H54 (cell line): ENCODE data around the gene SYTL4.

Experiments
- DNase-seq: peaks from one replicate; pipeline ENCODE4 v3.0.0; 2011; ENCODE audit warnings: low spot score, mixed read lengths; ENCODE audit not compliant: insufficient read length
- FAIRE-seq: peaks from 3 replicates; lab custom pipeline; 2011; peaks lifted over from hg19 to GRCh38; lab: Jason Lieb, UNC
- POLR2A ChIP-seq: IDR thresholded peaks from 2 replicates; pipeline ENCODE4 v1.6.1; 2011; ENCODE audit warnings: low read depth, mild to moderate bottlenecking, low read length

SYTL4 gene

DNA sequence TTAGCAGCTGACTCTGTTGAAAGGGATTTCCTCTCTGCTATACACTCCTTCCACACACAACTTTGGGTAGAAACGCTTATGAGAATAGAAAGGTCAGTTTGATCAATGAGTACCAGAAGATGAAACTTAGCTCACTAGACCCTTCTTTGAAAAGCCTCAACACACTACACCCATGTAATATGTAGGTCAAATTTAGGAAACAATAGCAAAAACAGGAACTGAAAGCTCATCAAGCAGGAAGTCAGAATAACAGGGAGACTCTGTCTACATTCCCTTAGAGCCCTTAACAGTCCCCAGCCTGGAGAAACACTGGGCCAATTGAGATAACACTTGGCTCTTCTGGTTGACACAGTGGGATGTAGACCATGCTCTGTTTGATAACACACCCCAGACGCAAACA is 57.2 kb downstream of the SYTL4 start:
- DNase-seq (no peak), FAIRE-seq (no peak)
- TF ChIP-seq POLR2A, result no peak

DNA sequence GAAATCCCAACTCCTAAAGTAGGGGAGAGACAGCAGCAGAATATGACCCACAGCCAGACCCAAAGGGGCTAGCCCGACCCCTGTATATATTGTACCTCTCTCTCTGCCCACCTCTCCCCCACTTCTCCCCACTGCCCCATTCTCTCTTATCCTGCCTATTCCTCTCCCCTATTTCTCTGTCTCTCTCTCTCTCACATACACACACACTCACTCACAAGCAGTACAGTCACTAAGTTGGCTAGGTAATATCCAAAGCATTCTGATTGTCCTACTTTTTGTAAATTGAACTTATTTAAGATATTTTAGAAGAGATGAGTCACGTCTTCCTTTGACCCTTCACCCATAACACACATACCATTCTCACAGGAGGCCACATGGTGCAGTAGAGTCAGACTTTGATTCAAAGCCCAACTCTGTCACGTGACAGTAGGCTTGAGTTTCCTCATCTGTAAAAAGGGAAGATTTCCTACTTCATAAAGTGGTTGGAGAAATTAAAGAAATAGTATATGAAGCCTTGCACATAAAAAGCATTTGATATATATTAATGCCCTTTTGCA is 58.4 kb downstream of the SYTL4 start:
- no peak for TF ChIP-seq POLR2A
- DNase-seq, result no peak
- FAIRE-seq, result no peak

DNA sequence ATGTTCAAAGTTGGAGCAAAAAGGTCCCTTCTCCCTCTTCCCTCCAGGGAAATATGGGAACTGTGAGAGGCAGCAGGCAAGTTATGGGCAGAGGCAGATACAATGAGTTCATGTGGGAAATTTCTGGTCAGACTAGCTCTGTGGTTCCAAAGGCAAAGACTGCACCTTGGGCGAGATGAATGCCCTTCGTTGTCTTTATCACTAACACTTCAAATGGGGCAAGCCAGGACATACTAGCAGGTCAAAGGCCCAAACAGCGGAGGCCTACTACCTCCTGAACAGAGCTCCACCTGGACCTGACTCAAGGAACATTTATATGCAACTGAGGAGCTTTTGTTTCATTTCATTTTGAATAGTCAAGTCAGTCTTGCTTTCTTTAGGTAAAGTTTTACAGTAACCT is 59.0 kb downstream of the SYTL4 start:
- FAIRE-seq (no peak), DNase-seq (no peak)
- TF ChIP-seq POLR2A, result no peak

GRCh38 chrX:100663642-100664041 is 68.3 kb downstream of the SYTL4 start:
- no peak for TF ChIP-seq POLR2A
- FAIRE-seq, result no peak
- no peak for DNase-seq

DNA sequence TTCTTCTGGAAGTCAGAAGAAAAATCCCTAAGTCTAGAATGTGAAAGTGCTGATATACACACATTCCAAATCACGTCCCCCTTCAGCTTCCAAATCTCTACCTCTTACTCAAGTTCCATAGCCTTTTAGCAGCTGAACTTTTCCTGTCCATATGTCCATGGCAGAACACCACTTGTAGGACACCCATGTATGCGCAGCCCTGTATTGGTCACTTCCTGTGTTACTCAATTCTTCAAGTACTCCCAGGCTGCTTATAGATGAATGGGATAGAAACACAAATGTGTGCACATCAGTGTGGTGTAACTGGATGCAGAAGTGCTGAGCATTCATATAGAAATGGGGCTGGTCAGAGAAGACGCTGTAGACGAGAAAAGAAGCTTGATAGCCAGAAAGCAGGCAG is 69.1 kb downstream of the SYTL4 start:
- no peak for FAIRE-seq
- DNase-seq, result no peak
- TF ChIP-seq POLR2A, result no peak

- FAIRE-seq (no peak), DNase-seq (no peak)
- no peak for TF ChIP-seq POLR2A
Measured at GRCh38 chrX:100662170-100662569, 69.8 kb downstream of the SYTL4 start.

DNA sequence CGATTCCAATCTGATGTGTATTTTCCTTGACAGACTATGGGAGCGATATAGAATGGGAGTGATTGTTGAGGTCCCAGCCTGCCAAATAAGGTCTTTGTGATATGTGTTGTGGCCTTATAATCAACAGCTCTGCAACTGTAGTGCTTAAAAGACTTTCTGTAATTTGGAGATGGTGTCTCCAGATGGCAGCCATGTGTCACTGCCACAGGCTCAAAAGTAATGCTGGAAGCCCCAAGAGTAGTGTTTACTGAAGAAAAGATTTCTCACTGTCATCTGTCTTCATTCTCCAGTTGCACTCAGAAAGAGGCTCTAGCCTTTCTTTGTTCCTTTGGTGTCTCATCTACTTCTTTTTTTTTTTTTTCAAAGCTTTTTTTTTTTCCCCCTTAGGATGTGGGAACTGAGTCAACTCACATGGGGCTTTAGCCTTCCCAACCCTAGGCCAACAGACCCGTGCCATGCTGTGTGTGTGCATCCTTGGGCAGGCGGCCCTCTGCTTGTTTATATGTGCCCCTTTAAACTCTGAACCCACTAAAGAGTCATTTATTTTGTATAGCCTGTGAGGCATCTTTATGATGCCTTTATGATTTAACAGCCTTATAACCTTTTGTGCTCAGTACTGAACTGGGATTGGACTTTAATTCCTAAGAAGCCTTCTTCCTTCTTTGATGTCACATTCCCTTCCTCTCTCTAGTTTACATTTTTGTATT is 72.3 kb downstream of the SYTL4 start:
- FAIRE-seq, result no peak

GRCh38 chrX:100658941-100659381 is 73.0 kb downstream of the SYTL4 start:
- FAIRE-seq, result no peak
- DNase-seq, result no peak
- no peak for TF ChIP-seq POLR2A

More for the DNA sequence above, 72.3 kb downstream of the SYTL4 start:
- TF ChIP-seq POLR2A, result no peak
- no peak for DNase-seq

GRCh38 chrX:100654261-100654660 is 77.7 kb downstream of the SYTL4 start:
- TF ChIP-seq POLR2A, result no peak
- no peak for DNase-seq
- peak; percentile 33 for FAIRE-seq

GRCh38 chrX:100652266-100652665 is 79.7 kb downstream of the SYTL4 start:
- no peak for DNase-seq
- TF ChIP-seq POLR2A, result no peak
- no peak for FAIRE-seq

DNA sequence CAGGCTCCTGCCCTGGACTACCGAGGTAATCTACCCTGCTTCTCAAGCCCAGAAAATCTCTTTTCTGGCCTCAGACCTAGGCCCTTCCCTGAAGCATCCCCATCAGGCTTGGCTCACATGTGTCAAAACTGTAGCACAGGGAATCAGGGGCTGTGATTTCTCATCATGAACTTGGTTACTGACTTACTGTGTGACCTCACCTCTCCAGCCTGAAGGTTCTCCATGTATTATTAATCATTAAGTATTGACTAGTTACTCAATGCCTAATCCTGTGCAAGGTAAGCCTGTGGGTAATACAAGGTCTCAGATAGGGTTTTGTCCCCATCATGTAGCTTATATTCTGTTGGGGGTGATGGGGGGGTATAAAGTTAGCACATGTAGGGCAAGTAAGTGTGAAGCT is 81.1 kb downstream of the SYTL4 start:
- DNase-seq (no peak), FAIRE-seq (no peak)
- TF ChIP-seq POLR2A, result no peak

GRCh38 chrX:100649550-100650356 is 82.2 kb downstream of the SYTL4 start:
- DNase-seq (no peak), FAIRE-seq (no peak)
- TF ChIP-seq POLR2A, result no peak

DNA sequence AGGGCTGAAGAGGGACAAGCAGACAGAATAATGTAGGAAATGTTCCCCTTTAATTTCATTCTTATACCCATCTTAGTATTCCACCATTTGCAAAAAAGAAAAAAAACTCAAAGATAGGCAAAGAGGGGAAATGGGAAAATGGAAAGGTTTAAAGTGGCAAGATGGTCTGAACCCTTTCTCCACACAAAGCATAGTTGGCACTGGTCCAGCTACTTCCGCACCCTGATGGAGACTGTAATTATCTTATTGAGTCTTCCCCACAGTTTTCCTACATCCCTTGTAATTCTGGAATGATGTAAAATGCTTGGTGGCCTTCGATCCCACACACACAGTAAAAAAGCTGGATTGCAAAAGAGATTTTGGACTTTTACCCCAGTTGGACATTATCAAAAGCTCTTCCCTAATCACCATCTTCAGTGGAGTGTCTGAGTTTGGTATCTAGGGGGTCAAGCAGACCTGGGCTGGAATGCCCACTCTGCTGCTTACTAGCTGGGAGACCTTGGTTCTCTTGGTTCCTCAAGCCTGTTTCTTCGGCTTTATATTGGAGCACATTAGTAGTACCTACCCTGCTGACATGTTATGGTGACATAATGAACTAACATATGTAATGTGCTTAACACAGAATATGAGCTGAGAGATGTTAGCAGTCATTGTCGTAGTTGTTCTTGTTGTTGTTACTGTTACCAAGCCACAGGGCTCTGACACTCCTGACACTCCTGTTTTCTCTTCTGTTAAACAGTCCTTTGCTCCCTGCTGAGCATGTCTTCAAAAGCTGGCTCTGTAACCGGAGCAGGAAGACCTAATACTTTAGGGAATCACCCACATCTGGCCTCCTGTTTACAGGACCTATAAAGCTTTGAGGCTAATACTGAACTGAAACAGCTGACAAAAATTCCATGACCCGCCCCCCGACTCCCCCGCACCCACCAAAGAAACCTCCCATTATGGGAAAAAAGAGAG is 83.2 kb downstream of the SYTL4 start:
- TF ChIP-seq POLR2A, result no peak
- FAIRE-seq (no peak), DNase-seq (no peak)
